CD4-positive, alpha-beta T cell treated with Interferon alpha-2 for 1 hour (primary cell): ENCODE measurements around the gene RNASE12.
"Not testable (repeated sequence)": the region's sequence is repeated elsewhere in the genome, so short reads cannot be mapped to it uniquely, and the experiment has no call there.

Experiments
- DNase-seq, 2 donors: peaks; one replicate each; pipeline ENCODE4 v3.0.0-alpha.2; 2020 to 2022

RNASE12 gene

DNA sequence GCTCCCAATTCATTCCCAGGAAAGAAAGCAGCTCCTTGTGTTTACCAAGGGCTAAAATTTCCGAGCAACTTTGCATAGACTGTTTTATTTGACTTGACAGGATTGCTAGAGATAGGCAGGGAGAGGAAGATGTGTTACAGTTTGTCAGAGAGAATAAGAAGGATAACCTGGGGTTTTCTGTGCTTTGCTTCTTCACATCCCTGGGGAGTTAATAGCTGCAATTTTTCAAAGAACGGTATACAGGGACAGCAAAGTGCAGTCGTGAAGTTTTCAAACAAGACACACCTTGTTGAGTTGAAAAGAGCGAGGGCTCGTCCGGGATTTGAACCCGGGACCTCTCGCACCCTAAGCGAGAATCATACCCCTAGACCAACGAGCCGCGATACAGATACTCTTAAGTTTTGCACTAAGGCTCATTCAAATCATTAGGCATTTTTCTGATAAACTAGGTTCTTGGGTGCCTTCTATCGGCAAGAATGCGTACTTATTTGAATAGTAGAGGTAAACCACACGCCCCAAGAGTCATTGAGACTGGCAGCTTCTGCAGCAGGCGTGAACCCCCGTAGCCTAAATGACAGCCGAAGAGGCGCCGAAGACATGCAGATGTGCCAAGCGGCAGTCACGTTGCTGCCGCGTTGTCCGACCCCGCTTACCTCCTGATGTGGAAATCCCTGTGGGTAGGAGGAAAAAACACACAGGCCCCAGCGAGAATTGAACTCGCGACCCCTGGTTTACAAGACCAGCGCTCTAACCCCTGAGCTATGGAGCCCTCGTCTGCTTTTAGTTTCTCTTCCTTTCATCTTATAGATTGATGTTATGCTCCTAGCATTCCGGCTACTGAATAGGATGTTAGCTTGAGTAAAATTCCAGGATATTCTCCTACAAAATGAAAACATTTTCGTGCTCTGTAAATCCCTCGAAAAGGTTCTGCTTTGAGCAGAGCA is 22.2 kb upstream of the RNASE12 start:
- peak; percentile 87 to 93 for DNase-seq

DNA sequence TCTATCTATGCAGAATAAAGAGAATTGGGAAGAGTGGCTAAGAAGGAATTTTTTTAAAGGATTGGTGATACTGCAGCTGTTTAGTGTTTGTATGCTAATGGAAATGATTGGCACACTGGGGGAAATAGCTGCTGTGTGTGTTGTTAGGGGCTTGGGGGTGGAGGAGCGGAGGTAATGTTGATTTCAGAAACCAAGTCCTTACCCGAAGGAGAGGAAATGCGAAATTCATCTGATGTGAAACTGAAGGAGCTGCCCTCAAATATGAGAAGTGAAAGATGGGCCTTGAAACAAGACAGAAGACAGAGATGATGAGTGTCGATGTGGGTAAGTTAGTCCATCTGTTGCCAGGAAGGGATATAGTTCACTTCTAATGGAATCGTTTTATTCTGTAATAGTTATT is 21.2 kb upstream of the RNASE12 start:
- peak; percentile 46 to 52 for DNase-seq

DNA sequence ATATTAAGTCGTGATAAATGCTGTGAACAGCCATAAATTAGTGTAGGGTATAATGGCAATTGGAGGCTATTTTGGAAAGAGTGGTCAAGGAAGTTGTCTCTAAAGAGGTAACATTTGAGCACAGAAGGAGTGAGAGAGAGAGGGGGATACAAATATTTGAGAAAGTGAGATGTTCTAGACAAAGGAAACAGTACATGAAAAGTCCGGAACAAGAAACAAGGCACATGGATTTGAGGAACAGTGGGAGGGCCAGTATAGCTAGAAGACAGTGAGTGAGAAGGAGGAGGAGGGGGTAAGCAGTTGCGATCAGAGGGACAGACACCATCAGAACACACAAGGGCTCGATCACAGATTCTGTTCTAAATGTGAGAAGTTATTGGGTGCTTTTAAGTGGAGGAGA is 20.1 kb upstream of the RNASE12 start:
- DNase-seq = no peak

DNA sequence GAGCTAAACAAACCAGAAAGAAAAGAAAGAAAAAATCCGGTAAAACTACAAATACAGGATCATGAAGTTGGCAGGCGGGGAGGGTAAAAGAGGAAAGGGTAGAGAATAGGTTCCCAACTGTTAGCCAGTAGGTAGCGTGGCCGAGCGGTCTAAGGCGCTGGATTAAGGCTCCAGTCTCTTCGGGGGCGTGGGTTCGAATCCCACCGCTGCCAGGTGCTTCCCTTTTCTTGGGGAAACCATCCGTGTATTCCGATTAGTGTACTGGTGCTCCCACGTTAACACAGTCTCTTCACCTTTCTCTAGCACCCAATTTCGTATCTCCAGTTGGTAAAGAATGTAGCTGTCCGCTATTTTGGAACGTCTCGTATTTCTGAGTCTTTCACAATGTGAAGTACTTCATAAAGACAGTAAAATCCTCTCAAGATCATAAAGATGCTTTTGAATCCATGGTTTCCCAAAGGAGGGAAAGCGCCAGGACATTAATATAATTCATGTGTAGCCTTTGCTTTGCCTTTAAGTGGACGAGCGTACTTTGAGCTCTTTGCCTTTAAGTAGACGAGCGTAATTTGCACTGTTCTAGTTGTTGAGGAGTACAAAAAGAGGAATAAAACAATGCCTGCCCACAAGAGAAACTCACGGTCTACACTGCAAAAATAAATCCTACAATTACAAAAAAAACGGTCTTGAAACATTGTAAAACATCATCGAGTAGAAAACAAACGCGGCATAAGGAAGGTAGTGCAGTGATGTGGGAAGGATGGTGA is 19.0 kb upstream of the RNASE12 start:
- DNase-seq = peak; percentile 82 to 84

DNA sequence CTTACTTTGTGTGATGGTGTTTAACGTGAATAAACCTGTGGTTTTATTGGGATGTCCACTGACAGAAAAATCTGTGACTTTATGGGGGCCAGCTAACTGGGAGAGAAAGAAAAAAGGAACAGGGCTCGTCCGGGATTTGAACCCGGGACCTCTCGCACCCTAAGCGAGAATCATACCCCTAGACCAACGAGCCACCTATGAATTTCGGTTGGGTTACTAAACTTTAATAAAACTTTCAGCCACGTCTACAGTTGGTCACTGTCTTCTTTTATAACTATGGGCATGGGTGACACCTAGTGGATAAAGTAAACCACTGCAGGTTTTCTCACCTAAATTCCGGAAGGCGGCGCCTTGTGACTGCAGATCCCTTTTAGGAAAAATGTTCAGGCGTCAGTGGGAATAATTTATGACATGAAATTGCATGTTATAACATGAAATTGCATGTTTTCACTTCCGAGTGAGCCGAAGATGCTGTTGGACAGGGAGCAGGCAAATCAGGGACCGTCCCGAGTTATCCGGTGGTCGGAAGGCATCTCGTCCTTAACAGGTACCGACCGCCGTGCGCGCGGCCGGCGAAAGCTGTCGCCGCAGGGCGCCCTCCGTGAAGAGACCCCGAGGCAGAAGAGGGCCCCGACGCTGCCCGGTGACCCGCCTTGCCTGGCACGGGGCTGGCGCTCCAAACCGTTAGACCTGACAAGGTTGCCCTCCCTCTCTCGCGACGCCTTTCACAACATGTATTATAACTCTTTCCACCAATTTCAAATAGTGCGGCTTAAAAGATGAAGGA is 18.2 kb upstream of the RNASE12 start:
- peak; percentile 74 to 88 for DNase-seq

DNA sequence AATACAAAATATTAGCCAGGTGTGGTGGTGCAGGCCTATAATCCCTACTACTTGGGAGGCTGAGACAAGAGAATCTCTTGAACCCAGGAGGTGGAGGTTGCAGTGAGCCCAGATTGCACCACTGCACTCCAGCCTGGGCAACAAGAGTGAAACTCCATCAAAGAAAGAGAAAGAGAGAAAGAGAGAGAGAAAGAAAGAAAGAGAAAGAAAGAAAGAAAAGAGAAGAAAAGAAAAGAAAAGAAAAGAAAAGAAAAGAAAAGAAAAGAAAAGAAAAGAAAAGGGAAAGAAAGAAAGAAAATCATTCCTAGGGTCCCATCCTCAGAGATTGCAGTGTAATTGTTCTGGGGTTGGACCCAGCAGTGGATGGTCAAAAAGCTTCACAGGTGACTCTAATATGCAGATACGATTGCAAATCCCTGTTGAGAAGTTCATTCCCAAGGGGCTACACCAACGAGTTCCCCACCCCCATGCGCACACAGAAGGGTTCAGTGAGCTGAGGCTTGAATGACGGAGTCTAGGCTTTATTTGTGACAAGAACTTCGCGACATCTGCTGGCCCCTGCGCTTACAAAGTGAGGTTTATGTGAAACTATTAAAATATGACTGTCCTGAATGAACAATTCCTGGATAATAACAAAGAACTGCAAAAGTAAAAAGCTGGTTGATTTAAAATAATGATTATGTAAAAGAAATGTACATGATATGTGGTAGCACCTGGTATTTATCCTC is 17.4 kb upstream of the RNASE12 start:
- no peak for DNase-seq

DNA sequence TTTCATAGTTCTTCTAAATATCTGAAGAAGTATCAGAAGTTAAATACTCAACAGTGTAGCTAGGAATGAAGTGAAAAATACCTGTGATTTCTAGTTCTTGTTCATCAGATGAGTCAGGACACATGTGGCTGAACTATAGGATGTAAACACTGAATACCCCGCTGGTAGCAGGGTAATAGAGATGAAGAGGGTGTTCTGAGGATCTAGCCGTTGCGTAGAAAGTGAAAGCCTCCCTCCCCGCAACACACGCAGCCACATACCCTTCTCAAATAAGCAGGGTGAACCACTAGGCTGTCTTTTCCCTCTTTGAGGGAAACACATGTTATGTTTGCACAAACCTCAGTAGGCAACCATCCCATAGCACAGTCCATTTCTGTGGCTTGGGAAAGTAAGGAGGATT is 16.4 kb upstream of the RNASE12 start:
- DNase-seq = no peak

DNA sequence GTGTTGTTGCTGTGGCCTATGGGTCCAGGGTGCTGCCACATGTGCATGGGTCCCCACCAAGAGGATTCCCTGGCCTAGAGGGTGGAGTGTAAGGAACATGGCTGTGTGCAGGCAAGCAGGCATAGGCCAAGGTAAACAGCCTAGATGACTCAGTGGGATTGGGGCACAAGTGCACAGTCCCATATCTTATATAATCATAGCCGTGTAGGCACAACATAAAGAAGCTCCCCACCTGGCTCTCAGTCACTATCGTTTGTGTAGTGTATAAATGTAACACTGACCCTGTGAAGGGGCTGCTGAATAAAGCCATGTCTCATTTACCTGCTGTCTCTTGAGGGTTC is 15.7 kb upstream of the RNASE12 start:
- DNase-seq = no peak

DNA sequence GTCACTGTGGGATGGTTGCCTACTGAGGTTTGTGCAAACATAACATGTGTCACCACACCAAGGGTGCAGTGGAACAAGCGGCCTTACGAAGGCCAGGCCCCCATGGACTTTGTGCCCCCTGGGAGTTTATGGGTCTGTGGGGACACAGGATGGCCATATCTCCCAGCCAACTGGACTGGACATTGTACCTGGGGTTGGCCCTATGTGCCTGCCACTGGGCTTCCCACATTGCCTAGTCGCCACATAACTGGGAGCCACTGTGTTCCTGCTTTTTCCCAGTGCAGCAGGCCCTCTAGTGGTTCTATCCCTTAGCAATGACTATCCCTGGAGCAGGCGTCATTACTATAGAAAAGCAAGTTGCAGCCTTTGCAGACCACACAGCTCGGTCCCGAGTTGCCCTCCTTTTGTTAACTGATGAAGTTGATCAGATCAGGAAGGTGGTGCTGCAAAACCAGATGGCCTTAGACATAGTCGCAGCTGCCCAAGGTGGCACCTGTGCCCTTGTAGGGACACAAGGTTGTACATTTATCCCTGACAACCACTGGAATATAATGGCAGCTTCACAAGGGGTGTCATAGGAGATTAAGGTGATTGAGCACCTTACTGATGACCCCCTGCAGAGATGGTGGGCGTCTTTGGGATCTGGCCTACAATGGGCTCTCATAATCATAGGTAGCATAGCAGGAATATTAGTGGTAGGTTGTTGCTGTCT is 15.2 kb upstream of the RNASE12 start:
- no peak for DNase-seq

DNA sequence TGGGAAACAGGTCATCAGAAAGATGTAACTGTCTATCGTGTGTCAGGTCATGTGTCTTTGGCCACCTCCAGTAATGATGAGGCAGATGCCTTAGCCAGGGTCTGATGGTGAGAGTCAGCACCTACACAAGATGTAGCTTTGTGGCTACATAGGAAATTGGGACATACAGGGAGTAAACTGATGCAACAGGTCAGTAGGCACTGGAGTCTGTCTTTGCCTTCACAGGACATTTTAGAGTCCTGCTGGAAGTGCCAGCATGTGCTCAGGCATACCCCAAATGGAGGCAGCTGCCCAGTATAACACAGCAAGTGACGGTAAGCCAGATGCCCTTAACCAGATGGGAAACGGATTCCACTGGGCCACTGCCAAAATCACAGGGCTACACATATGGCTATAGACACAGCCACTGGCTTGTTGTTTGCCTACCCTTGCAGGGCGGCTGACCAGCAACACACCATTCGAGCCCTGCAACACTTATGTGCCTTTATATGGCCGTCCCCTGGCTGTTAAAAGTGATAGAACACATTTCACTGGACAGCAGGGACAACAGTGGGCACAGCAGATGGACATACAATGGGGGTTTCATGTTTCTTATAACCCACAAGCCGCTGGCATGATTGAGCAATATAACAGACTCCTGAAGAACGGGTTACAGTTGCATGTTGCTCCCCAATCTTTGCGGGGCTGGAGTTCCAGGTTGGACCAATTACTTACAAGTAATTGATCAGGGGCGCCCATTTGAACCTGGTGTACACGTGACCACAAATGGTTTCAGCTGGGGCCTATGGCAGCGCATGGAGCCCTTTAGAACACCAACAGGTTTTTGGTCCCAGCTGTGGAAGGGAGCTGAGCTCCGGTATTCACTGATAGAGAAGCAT is 12.9 kb upstream of the RNASE12 start:
- no peak for DNase-seq

DNA sequence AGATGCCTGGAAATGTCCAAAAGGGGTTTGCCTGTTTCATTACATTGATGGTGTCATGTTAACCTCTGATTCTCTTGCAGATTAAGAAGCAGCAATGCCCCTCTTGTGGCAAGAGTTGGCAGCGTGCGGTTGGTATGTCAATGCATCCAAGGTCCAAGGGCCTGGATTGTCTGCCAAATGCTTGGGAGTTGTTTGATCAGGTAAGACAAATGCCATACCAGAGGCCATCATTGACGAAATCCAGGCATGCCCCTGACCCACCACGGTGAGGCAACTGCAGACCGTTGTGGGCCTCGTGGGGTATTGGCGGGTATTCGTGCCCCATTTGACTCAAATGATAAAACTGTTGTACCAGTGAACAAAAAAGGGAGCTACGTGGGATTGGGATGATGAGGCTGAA is 11.4 kb upstream of the RNASE12 start:
- DNase-seq = no peak

DNA sequence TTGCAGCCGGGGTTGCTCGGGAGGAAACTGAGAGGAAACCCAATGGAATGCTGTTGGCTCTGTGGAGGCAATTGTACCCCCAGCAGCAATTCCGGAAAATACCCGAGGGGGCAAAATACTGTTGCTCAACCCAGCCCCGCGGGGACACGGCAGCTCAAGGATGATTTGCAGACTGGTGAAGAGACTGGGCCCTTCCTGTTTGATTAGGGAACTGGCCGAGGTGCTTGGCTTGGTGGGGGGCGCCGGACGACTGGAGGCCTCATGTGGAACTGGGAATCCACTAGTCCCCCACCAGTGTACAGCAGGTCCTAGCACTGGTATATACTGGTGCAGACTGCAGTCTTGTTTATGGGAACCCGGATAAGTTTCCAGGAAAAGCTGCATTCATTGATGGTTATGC is 10.3 kb upstream of the RNASE12 start:
- DNase-seq = no peak

DNA sequence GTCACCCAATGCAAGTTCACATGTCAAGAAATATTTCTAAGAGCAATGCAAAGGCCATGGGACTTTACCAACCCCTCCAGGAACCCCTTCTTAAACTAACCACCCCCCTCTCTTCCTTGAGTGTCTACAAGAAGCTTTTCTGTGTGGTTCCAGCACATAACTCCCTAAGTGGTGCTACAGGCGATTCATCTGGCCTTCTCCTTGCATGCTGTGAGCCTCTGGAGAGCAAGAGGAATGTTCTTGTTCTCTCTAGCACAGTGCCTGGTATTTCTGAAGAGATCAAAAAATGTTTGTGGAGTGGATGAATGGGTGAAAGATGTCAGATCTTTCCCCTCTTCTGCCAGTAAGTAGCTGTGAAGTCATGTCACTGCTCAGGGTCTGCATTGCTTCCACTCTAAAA is 5.9 kb upstream of the RNASE12 start:
- no peak for DNase-seq

DNA sequence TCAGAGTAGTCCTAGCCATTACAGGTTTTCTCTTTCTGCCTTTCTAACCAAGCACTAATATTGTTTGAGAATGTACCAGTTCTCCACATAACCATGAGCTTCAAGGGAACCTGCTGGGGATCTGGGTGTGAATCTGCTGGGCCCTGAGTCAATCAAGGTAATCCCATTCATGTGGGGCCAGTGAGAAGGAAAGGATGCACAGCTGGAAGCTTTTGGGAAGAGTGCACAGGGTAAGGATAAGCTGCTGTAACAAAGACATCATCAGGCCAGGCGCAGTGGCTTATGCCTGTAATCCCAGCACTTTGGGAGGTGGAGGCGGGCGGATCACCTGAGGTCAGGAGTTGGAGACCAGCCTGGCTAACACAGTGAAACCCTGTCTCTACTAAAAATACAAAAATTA is 4.5 kb upstream of the RNASE12 start:
- not testable (repeated sequence) for DNase-seq

DNA sequence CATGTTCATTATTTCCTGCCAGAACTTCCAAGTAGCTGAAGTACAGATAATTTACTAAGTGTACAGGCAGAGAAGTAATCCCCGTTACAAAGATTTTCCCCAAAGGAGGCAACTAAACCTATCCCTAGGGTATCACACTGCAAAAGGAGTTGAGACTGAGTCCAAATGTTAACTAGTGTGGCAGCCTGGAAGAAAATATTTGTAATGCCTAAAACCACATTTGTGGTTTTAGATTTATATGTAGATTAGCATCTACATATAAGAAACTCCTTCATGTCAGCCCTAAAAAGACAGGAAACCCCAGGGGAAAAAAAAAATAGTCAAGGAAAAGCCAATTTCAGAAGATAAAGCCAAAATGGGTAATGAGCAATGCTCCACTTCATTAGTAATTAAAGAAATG is 1.4 kb upstream of the RNASE12 start:
- no peak for DNase-seq

DNA sequence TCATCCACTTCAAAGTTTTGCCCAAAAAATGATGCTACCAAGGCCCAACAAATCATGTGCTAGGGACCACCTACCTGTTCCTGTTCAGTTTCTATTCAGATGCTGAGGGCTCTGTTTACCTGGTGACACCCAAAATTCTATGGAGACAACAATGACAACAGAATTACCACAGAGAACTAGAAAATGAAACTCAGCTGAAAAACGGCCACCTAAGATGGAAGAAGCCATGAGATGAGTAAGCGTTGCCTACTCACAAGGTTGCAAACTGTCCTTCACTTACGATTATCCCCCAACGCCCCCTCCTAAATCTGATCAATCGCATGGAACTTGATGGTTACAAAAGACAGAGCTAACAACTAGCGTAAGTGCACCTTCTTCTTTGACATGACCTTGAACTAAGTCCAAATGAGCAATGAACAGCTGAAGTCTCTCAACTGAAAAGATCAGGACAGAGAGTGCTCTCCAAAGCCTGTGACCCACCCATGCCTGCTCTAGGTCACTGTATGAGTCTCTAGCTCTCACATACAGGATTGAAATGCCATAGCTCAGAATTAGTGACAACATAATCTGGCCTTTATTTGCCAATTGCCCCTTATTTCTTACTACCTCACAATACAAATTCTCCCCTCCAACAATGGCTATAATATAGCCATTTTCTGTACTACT is 3.6 kb downstream of the RNASE12 start, which contains the start of gene RNASE11:
Gene RNASE11 (minus strand): TSS at position 513 of the 666 bp plus-strand sequence.
- DNase-seq = no peak

DNA sequence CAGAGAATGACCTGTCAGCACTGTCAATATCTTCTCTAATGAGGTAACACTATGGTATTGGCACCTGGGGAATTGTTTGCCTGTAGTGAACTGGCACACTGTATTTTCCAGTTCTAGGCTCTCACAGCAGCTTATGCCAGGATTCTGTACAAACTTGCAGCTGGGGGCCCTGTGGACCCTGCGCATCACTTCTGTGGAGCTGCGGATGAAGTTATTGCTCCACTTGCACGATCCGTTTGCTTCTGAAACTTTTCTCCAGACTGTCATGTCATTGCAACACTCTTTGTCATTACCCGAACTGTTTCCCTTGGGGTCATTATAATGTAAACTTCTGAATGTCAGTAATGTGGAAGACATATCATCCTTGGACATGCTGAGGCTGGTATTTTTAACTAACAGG is 7.3 kb downstream of the RNASE12 start:
- DNase-seq = no peak

DNA sequence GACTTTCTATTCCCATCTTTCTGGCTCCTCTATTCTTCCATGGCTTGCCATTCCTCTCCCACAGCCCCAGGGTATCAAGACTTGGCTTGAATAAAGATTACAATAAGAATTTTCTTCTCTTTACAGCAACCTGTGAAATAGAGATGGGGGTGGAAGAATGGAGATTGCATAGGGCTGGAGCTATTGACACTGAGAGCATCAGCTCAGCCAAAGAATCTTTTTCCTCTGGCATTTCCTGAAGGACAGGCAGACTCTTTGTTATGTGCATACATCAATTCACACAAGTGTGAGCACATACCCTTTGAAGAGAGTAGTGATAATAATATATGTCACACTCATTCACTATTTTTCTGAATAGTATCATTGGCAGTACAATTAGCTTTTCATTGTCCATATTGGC is 8.0 kb downstream of the RNASE12 start:
- no peak for DNase-seq

DNA sequence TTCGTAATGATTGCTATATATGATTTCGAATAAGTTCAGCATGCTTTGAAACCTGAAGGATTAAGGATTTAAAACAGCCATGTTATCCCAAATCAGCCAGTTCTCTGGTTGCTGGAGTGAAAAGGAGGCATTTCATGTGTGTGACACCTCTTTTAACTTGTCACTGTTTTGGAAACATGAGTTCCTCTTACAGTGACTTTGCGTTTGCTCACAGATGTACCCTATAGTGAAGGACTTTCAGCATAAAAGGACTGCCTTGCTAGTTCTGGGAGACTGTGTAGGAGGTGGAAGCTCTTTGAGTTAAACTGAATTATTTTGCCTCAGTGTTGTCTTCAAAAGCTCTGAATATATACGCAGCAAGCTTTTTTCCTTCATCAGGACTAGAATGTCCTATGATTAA is 10.9 kb downstream of the RNASE12 start:
- DNase-seq = no peak

DNA sequence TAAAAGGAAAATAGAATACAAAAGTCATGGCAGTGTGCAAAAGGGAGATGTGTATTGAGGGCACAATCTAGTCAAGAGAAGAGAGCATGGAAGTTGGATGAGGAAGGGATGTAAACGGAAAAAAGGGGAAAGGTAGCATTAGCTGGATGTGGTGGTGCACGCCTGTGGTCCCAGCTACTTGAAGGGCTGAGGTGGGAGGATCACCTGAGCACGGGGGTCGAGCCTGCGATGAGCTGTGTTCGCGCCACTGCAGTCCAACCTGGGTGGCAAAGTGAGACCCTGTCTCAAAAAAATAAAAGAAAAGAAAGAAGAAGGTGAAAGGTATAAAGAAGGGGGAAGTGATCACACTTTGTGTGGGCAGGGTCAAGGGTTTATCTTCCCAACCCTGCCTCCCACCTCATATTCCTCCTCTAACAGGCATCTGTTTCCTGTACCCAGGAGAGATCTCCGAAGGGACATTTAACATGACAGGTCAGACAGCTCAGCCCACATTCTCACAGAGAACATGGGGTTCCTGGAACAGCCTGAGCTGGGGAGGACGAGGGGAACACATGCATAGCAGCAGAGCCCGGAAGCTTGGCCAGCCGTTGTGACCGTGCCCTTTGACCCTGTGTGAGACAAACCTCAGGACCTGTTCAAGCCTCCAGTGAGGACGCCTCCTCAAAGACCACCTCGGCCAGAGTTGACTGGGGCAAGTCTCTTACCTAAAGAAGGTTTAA is 12.2 kb downstream of the RNASE12 start:
- DNase-seq = no peak
